ENCODE data around the gene OXTR.

Gene OXTR

GRCh38 chr3:8759038-8759707 lies 10.2 kb downstream of the OXTR start:
- no peak overlapping the region for H3K4me3 ChIP-seq (ENCODE audit: low read depth, low read length)
- peak; percentile 86 for DNase-seq (ENCODE audit: low read depth, low spot score)
- TF ChIP-seq CTCF (IDR thresholded peaks at IDR 0.05; ENCODE audit: low read depth, low read length): no peak
- in situ Hi-C loops (cut with HindIII; ENCODE audit: low sequenced_read_pairs): no loop called here

- no peak for TF ChIP-seq CTCF (IDR thresholded peaks at IDR 0.05; ENCODE audit: low read depth, low read length)
- peak; percentile 88 for DNase-seq (ENCODE audit: low read depth, low spot score)
- in situ Hi-C loops (cut with HindIII; ENCODE audit: low sequenced_read_pairs): no loop called here
- no peak overlapping the region for H3K4me3 ChIP-seq (ENCODE audit: low read depth, low read length)
Measured at GRCh38 chr3:8757551-8758518, 11.6 kb downstream of the OXTR start.

GRCh38 chr3:8756671-8757070 lies 12.7 kb downstream of the OXTR start:
- H3K4me3 ChIP-seq (ENCODE audit: low read depth, low read length): no peak overlapping the region
- no peak for DNase-seq (ENCODE audit: low read depth, low spot score)
- in situ Hi-C loops (cut with HindIII; ENCODE audit: low sequenced_read_pairs): no loop called here
- no peak for TF ChIP-seq CTCF (IDR thresholded peaks at IDR 0.05; ENCODE audit: low read depth, low read length)

- H3K4me3 ChIP-seq (ENCODE audit: low read depth, low read length): no peak overlapping the region
- in situ Hi-C loops (cut with HindIII; ENCODE audit: low sequenced_read_pairs): no loop called here
- no peak for DNase-seq (ENCODE audit: low read depth, low spot score)
- peak; percentile 42 for TF ChIP-seq CTCF (IDR thresholded peaks at IDR 0.05; ENCODE audit: low read depth, low read length)
Measured at GRCh38 chr3:8755564-8756237, 13.7 kb downstream of the OXTR start.

- in situ Hi-C loops (cut with HindIII; ENCODE audit: low sequenced_read_pairs): no loop called here
- DNase-seq (ENCODE audit: low read depth, low spot score): no peak
- H3K4me3 ChIP-seq (ENCODE audit: low read depth, low read length): no peak overlapping the region
- no peak for TF ChIP-seq CTCF (IDR thresholded peaks at IDR 0.05; ENCODE audit: low read depth, low read length)
Measured at GRCh38 chr3:8755097-8755496, 14.3 kb downstream of the OXTR start.

GRCh38 chr3:8752832-8753231 lies 16.6 kb downstream of the OXTR start:
- in situ Hi-C loops (cut with HindIII; ENCODE audit: low sequenced_read_pairs): no loop called here
- TF ChIP-seq CTCF (IDR thresholded peaks at IDR 0.05; ENCODE audit: low read depth, low read length): no peak
- H3K4me3 ChIP-seq (ENCODE audit: low read depth, low read length): no peak overlapping the region
- DNase-seq (ENCODE audit: low read depth, low spot score): no peak
